Natural killer cell (primary cell): Measurements from ENCODE around the gene GLIS1. TPM values are rescaled to one million over a fixed set of nuclear protein-coding genes. Genes with fewer than 3 reads are reported as not detected.

Source experiments
- ATAC-seq, 3 donors: fragments of 150-1000 bp in 2 of 3; fragments of 200-7000 bp in 1 of 3; cut with Tn5 transposase; 1 replicate in 1 of 3; 2 replicates in 2 of 3; pipeline ENCODE4 v1.10.0; 2021; ENCODE audit warnings: mild to moderate bottlenecking in 2 of 3, moderate library complexity in 2 of 3
- DNase-seq, 2 donors: peaks; one replicate each; pipeline versions ENCODE4 v3.0.0 to v3.0.0-alpha.2; 2013 to 2021; ENCODE audit warnings: mixed read lengths in 1 of 2
- H3K27ac ChIP-seq: one replicate; pipeline ENCODE4 v1.5.1; 2013; ENCODE audit warnings: mild to moderate bottlenecking, low read length
- H3K27me3 ChIP-seq: one replicate; pipeline ENCODE4 v1.6.1; 2013; ENCODE audit warnings: low read length; ENCODE audit not compliant: control insufficient read depth, insufficient read depth
- H3K36me3 ChIP-seq: one replicate; pipeline ENCODE4 v1.6.1; 2013; ENCODE audit warnings: low read length; ENCODE audit not compliant: control insufficient read depth, insufficient read depth
- H3K4me1 ChIP-seq: one replicate; pipeline ENCODE4 v1.6.1; 2013; ENCODE audit warnings: low read length; ENCODE audit not compliant: control insufficient read depth, insufficient read depth
- H3K4me3 ChIP-seq: one replicate; pipeline ENCODE4 v1.5.1; 2013; ENCODE audit warnings: low read length
- H3K9me3 ChIP-seq: one replicate; pipeline ENCODE4 v1.6.1; 2013; ENCODE audit warnings: low read length; ENCODE audit not compliant: control insufficient read depth, insufficient read depth
- H3K27ac Mint-ChIP-seq, 2 donors: one replicate each; pipeline ENCODE4 v1.8.0; 2022; ENCODE audit warnings: mild to moderate bottlenecking in 2 of 2, mixed read lengths in 2 of 2, moderate library complexity in 1 of 2
- H3K27me3 Mint-ChIP-seq, 2 donors: one replicate each; pipeline ENCODE4 v1.8.0; 2022; ENCODE audit warnings: low read depth in 2 of 2, mixed read lengths in 2 of 2
- H3K36me3 Mint-ChIP-seq: one replicate; pipeline ENCODE4 v1.8.0; 2022; ENCODE audit warnings: mixed read lengths
- H3K4me1 Mint-ChIP-seq, 2 donors: one replicate each; pipeline ENCODE4 v1.8.0; 2022; ENCODE audit warnings: mixed read lengths in 2 of 2
- H3K4me3 Mint-ChIP-seq: one replicate; pipeline ENCODE4 v1.8.0; 2022; ENCODE audit warnings: mild to moderate bottlenecking, moderate library complexity, mixed read lengths
- H3K9me3 Mint-ChIP-seq, 2 donors: one replicate each; pipeline ENCODE4 v1.8.0; 2022; ENCODE audit warnings: mixed read lengths in 2 of 2
- CTCF ChIP-seq: fragments of 200-600 bp; IDR thresholded peaks from one replicate; pipeline ENCODE4 v1.8.0; 2022; ENCODE audit warnings: antibody characterized with exemption
- WGBS: methylation state at CpG from one replicate; pipeline ENCODE4 v1.1.7; 2013; ENCODE audit warnings: missing lambda C conversion rate; ENCODE audit not compliant: insufficient coverage; 5-methylcytosine and 5-hydroxymethylcytosine counted together
- intact Hi-C: fragments of 100-400 bp; cut with micrococcal nuclease; formaldehyde crosslinking; loops from one replicate; pipeline ENCODE4 v1.14.2; 2022
- total RNA-seq, 4 donors: library from RNA; stranded (reverse); fragments of 120-200 nt in 1 of 4; gene quantifications; one replicate each; pipeline versions ENCODE4 v1.2.3 to v1.2.4, GENCODE V29; 2013 to 2022

The GLIS1 gene
- total RNA-seq, 3 donors from 2014 or later (not counting 1 experiment from before 2014, with no cell fraction given): not detected

GRCh38 chr1:53620061-53620855, 118.7 kb downstream of the GLIS1 start:
- Histone ChIP-seq H3K4me1 (no peaks in the 10 kb centered on the region), H3K4me3 (no peak overlapping the region), H3K36me3 (no peaks in the 10 kb centered on the region), H3K27me3 (no peaks in the 10 kb centered on the region), H3K9me3 (no peaks in the 10 kb centered on the region), H3K27ac (no peak overlapping the region)
- Mint-ChIP-seq H3K27ac (no peak overlapping the region), H3K4me3 (no peak overlapping the region), H3K27me3 (peaks cover 0 to 5% of the 10 kb centered on the region in 2 donors), H3K36me3 (no peaks in the 10 kb centered on the region), H3K4me1 (no peaks in the 10 kb centered on the region), H3K9me3 (no peaks in the 10 kb centered on the region)
- intact Hi-C loops: no loop called here
- DNase-seq: peak in 1 of 2 donors; percentile 9
- no peak for TF ChIP-seq CTCF
- 89% methylated on average over 22 of the region's 22 CpGs for WGBS
- ATAC-seq: no peak

- 93% methylated on average over 7 of the region's 7 CpGs for WGBS
- Histone ChIP-seq H3K4me3 (no peak overlapping the region), H3K27me3 (no peaks in the 10 kb centered on the region), H3K4me1 (no peaks in the 10 kb centered on the region), H3K36me3 (no peaks in the 10 kb centered on the region), H3K9me3 (no peaks in the 10 kb centered on the region), H3K27ac (no peak overlapping the region)
- no peak for TF ChIP-seq CTCF
- Mint-ChIP-seq H3K4me3 (no peak overlapping the region), H3K4me1 (no peaks in the 10 kb centered on the region), H3K27ac (no peak overlapping the region), H3K9me3 (no peaks in the 10 kb centered on the region), H3K27me3 (peaks cover 0 to 5% of the 10 kb centered on the region in 2 donors), H3K36me3 (no peaks in the 10 kb centered on the region)
- intact Hi-C loops: no loop called here
- ATAC-seq: no peak
- peak in 1 of 2 donors; percentile 3 for DNase-seq
Measured at GRCh38 chr1:53619367-53620060, 119.5 kb downstream of the GLIS1 start.

GRCh38 chr1:53618500-53619366, 120.2 kb downstream of the GLIS1 start:
- Histone ChIP-seq H3K27ac (no peak overlapping the region), H3K27me3 (no peaks in the 10 kb centered on the region), H3K9me3 (no peaks in the 10 kb centered on the region), H3K4me3 (no peak overlapping the region), H3K36me3 (no peaks in the 10 kb centered on the region), H3K4me1 (no peaks in the 10 kb centered on the region)
- no peak for TF ChIP-seq CTCF
- H3K4me1 Mint-ChIP-seq: no peaks in the 10 kb centered on the region
- WGBS: 80% methylated on average over 4 of the region's 4 CpGs
- intact Hi-C loops: no loop called here
- no peaks in the 10 kb centered on the region for H3K36me3 Mint-ChIP-seq
- H3K9me3 Mint-ChIP-seq: no peaks in the 10 kb centered on the region
- peaks cover 0 to 5% of the 10 kb centered on the region in 2 donors for H3K27me3 Mint-ChIP-seq
- ATAC-seq (no peak), DNase-seq (peak in 1 of 2 donors; percentile 7)
- no peak overlapping the region for H3K27ac Mint-ChIP-seq
- H3K4me3 Mint-ChIP-seq: no peak overlapping the region
